IMR-90 (cell line): ENCODE data around the gene HS2ST1. TPM values are rescaled to one million over a fixed set of nuclear protein-coding genes. Genes with fewer than 3 reads are reported as not detected.
"Not testable (repeated sequence)": the region's sequence is repeated elsewhere in the genome, so short reads cannot be mapped to it uniquely, and the experiment has no call there.

Experiments
- ATAC-seq: fragments of 200-7000 bp; cut with Tn5 transposase; 2 replicates; pipeline ENCODE4 v1.9.1; 2020; ENCODE audit warnings: low read depth, mild to moderate bottlenecking, moderate library complexity
- BruUV-seq: library from RNA; stranded (reverse); fragments of 400-500 nt; replicated peaks from 2 replicates; lab custom pipeline; 2021; lab: Mats Ljungman, UMichigan
- CTCF ChIA-PET: fragments of 300-600 bp; formaldehyde crosslinking; extraction: SDS; loops from one replicate; lab custom pipeline; 2021; ENCODE audit warnings: antibody characterized with exemption; lab: Yijun Ruan, JAX
- POLR2A ChIA-PET: fragments of 300-600 bp; sonication (Branson Sonifier 250); formaldehyde crosslinking; loops from one replicate; lab custom pipeline; 2022; ENCODE audit warnings: antibody characterized with exemption; ENCODE audit not compliant: unreplicated experiment; lab: Charles Lee
- DNase-seq: peaks from one replicate; pipeline ENCODE4 v3.0.0; 2013
- H2AFZ ChIP-seq: replicated peaks from 2 replicates; pipeline ENCODE3; 2013; ENCODE audit warnings: low read length, mild to moderate bottlenecking; ENCODE audit not compliant: poor library complexity
- H2AK5ac ChIP-seq: 2 replicates; pipeline ENCODE4 v1.6.1; 2013; ENCODE audit warnings: low read depth, low read length, inconsistent platforms
- H2AK9ac ChIP-seq: replicated peaks from 2 replicates; pipeline ENCODE3; 2013; ENCODE audit warnings: mild to moderate bottlenecking, low read depth, low read length, moderate library complexity; ENCODE audit not compliant: poor library complexity
- H2BK120ac ChIP-seq: 2 replicates; pipeline ENCODE4 v1.6.1; 2013; ENCODE audit warnings: low read depth, low read length, inconsistent platforms
- H2BK15ac ChIP-seq: 3 replicates; pipeline ENCODE4 v1.6.1; 2013; ENCODE audit warnings: low read depth, low read length, inconsistent platforms
- H2BK20ac ChIP-seq: 2 replicates; pipeline ENCODE4 v1.6.1; 2013; ENCODE audit warnings: low read depth, mild to moderate bottlenecking, inconsistent platforms, low read length, moderate library complexity
- H2BK5ac ChIP-seq: 2 replicates; pipeline ENCODE4 v1.6.1; 2013; ENCODE audit warnings: mild to moderate bottlenecking, low read depth, low read length, inconsistent platforms; ENCODE audit not compliant: poor library complexity, severe bottlenecking
- H3K14ac ChIP-seq: replicated peaks from 2 replicates; pipeline ENCODE4 v1.6.1; 2013; ENCODE audit warnings: low read depth, low read length, inconsistent platforms
- H3K18ac ChIP-seq: 2 replicates; pipeline ENCODE4 v1.6.1; 2013; ENCODE audit warnings: low read depth, low read length, control low read depth
- H3K23ac ChIP-seq: 2 replicates; pipeline ENCODE4 v1.6.1; 2013; ENCODE audit warnings: low read depth, low read length, inconsistent platforms
- H3K27ac ChIP-seq: 2 replicates; pipeline ENCODE4 v1.5.1; 2013; ENCODE audit warnings: mild to moderate bottlenecking, control low read depth, low read length; ENCODE audit not compliant: insufficient read depth
- H3K27me3 ChIP-seq: 2 replicates; pipeline ENCODE4 v1.6.1; 2013; ENCODE audit warnings: low read length; ENCODE audit not compliant: control insufficient read depth, insufficient read depth
- H3K36me3 ChIP-seq: 2 replicates; pipeline ENCODE4 v1.6.1; 2013; ENCODE audit warnings: low read length, mixed read lengths; ENCODE audit not compliant: control insufficient read depth, insufficient read depth
- H3K4ac ChIP-seq: 2 replicates; pipeline ENCODE4 v1.6.1; 2013; ENCODE audit warnings: low read depth, low read length, inconsistent platforms
- H3K4me1 ChIP-seq: 2 replicates; pipeline ENCODE4 v1.6.1; 2013; ENCODE audit warnings: low read length, mixed read lengths; ENCODE audit not compliant: control insufficient read depth, insufficient read depth
- H3K4me2 ChIP-seq: 2 replicates; pipeline ENCODE4 v1.6.1; 2013; ENCODE audit warnings: low read depth, mild to moderate bottlenecking, control low read depth, low read length, moderate library complexity
- H3K4me3 ChIP-seq: 2 replicates; pipeline ENCODE4 v1.5.1; 2013; ENCODE audit warnings: low read depth, mild to moderate bottlenecking, control low read depth, low read length, moderate library complexity; ENCODE audit not compliant: insufficient read depth
- H3K56ac ChIP-seq: 2 replicates; pipeline ENCODE4 v1.6.1; 2013; ENCODE audit warnings: low read length, inconsistent platforms; ENCODE audit not compliant: insufficient read depth; ENCODE audit errors: extremely low read depth
- H3K79me1 ChIP-seq, 2 experiments: 2 replicates each; pipeline ENCODE4 v1.6.1; 2013; ENCODE audit warnings: low read length in 2 of 2, inconsistent platforms in 1 of 2, low read depth in 1 of 2
- H3K9ac ChIP-seq: 2 replicates; pipeline ENCODE4 v1.6.1; 2013; ENCODE audit warnings: low read depth, low read length, control low read depth
- H3K9me1 ChIP-seq: 2 replicates; pipeline ENCODE4 v1.6.1; 2013; ENCODE audit warnings: low read length, inconsistent platforms; ENCODE audit not compliant: insufficient read depth
- H3K9me3 ChIP-seq: 2 replicates; pipeline ENCODE4 v1.6.1; 2013; ENCODE audit warnings: low read length; ENCODE audit not compliant: control insufficient read depth, insufficient read depth
- H4K20me1 ChIP-seq: 2 replicates; pipeline ENCODE4 v1.6.1; 2013; ENCODE audit warnings: low read length, inconsistent platforms; ENCODE audit not compliant: insufficient read depth
- H4K5ac ChIP-seq: 2 replicates; pipeline ENCODE4 v1.6.1; 2013; ENCODE audit warnings: mild to moderate bottlenecking, low read depth, low read length, control low read depth
- H4K8ac ChIP-seq, 2 experiments: 2 replicates each; pipeline ENCODE4 v1.6.1; 2013; ENCODE audit warnings: low read depth in 2 of 2, low read length in 2 of 2, control low read depth in 1 of 2, inconsistent platforms in 1 of 2
- H4K91ac ChIP-seq: 2 replicates; pipeline ENCODE4 v1.6.1; 2013; ENCODE audit warnings: low read depth, low read length, inconsistent platforms; ENCODE audit not compliant: insufficient read depth
- WGBS, 2 experiments: methylation state at CpG; one replicate each; pipeline versions ENCODE4 v1.1.5 to v1.1.7; 2013; ENCODE audit warnings: missing lambda C conversion rate in 2 of 2; ENCODE audit not compliant: insufficient read length in 1 of 2; ENCODE audit errors: extremely low coverage in 2 of 2; 5-methylcytosine and 5-hydroxymethylcytosine counted together
- dilution Hi-C: fragments of 300-500 bp; cut with HindIII; formaldehyde crosslinking; loops from one replicate; pipeline ENCODE4 v1.14.3; 2018; ENCODE audit warnings: low sequenced_read_pairs; ENCODE audit not compliant: unreplicated experiment
- in situ Hi-C: fragments of 300-500 bp; cut with MboI; formaldehyde crosslinking; loops from 3 replicates; pipeline ENCODE4 v1.14.3; 2019; ENCODE audit warnings: low sequenced_read_pairs, inconsistent platforms, mixed read lengths
- intact Hi-C: fragments of 100-400 bp; cut with micrococcal nuclease; formaldehyde crosslinking; loops from 2 replicates; pipeline ENCODE4 v1.10.0; 2022
- polyA plus RNA-seq, 3 experiments: library from polyadenylated mRNA; depleted of rRNA; stranded (reverse); fragments of >200 nt; gene quantifications; 2 replicates each; pipeline ENCODE4 v1.2.3, GENCODE V29; 2012; ENCODE audit warnings: low replicate concordance in 1 of 3
- total RNA-seq: library from RNA; depleted of rRNA; stranded (reverse); fragments of >200 nt; gene quantifications from 2 replicates; pipeline ENCODE4 v1.2.3, GENCODE V29; 2012

The HS2ST1 gene
- total and polyA plus RNA-seq, 2 of the 4 experiments (the other 2 are of a cell fraction), result 7.8 to 13.1 TPM

GRCh38 chr1:86983677-86984076 lies 69.2 kb downstream of the HS2ST1 start:
- H3K4me1 ChIP-seq, H4K8ac ChIP-seq, H3K27ac ChIP-seq, H2AFZ ChIP-seq, H4K20me1 ChIP-seq, H3K56ac ChIP-seq, H2BK5ac ChIP-seq, H3K27me3 ChIP-seq, H2BK20ac ChIP-seq, H3K4me3 ChIP-seq, H3K14ac ChIP-seq, H3K4me2 ChIP-seq, intact Hi-C loops, H2AK5ac ChIP-seq, H2AK9ac ChIP-seq, H2BK120ac ChIP-seq, H3K23ac ChIP-seq, H3K79me1 ChIP-seq, H3K36me3 ChIP-seq, H3K18ac ChIP-seq, POLR2A ChIA-PET, H3K9ac ChIP-seq, H4K5ac ChIP-seq, H3K4ac ChIP-seq, H3K9me1 ChIP-seq, H4K91ac ChIP-seq, ATAC-seq, BruUV-seq, H2BK15ac ChIP-seq, dilution Hi-C loops, DNase-seq, in situ Hi-C loops, H3K9me3 ChIP-seq: not testable (repeated sequence)
- no CpG with 5 or more reads among the region's 12 CpGs for WGBS, 2 experiments
- CTCF ChIA-PET, result interaction anchor here (1.0 kb wide), 1 partner anchor 12 kb away, joined by 7 read pairs; no protein-coding TSS in a partner anchor
